ENCODE data around the gene NR2E1.
A peak's percentile ranks its signal among the peaks of the same experiment; 100 is the strongest.

Gene NR2E1

GRCh38 chr6:108171291-108171917 lies 5.6 kb downstream of the NR2E1 start:
- no peak for DNase-seq

- no peak for DNase-seq
Observed at GRCh38 chr6:108171918-108172516, 6.2 kb downstream of the NR2E1 start.

DNA sequence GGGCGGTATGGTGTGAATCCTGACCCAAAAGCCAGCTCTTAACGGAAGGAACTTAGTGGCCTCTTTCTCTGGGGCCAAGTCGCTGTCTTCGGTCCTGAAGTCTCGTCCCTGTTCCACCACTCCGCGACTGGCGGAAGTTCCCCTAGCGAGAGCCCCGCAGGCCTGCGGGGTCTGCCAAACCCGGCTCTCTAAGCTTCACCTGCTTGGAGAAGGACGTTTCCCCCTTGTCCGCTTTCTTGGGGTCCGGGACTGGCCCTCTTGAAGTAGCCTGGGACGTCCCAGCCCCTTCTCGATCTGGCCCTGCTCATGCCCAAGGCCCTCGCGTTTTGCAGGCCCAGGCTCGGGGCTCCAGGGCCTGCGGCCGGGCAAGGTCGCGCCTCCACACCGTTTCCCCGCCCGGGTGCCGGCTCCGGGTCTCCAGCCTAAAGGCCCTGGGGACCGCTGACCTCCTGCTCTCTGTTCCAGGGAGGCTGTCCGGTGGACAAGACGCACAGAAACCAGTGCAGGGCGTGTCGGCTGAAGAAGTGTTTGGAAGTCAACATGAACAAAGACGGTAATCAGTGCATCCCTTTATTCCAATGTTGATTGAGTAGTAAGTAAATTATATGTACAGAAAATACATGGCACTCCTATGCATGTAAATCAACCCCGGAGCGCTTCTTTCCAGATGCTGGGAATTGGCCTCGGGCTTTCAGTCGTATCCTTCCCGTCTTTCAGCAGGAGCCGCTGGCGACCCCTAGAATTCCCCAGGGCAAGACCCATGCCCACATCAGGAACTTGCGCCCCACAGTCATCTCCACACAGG lies 8.8 kb downstream of the NR2E1 start:
- no peak for DNase-seq

GRCh38 chr6:108175176-108175591 lies 9.4 kb downstream of the NR2E1 start:
- DNase-seq: no peak

DNA sequence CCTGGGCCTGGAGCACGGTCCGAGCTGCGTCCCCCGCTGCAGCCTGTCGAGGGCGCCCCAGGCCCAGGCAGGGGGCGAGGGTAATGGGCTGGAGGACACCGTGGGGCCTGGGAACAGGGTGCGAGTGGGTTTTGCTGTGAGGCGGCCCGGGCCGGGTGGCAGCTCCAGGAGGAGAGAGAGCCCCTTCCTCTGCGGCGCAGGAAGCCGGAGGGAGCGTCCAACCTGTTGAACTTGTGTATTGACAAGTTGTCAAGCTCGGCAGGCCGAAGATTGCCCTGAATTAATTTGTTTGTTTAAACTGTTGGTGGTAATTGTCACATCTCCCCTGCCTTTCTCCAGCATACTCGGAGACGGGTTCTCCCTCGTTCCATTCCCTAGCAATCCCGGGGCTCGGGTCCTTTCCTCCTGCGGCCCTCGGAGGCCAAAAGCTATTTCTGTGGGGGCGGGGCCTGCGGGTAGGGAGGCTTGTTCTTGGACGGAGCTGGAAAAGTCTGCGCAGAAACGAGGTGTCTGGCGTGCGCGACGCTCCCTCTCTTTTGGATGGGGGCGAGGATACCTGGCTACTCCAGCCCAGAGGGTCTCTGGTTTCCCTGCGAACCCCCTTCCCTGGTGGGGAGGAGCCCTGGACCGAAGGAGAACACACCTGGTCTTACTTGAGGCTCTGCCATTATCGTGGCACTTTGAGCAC lies 9.9 kb downstream of the NR2E1 start:
- no peak for DNase-seq

GRCh38 chr6:108176281-108177089 lies 10.7 kb downstream of the NR2E1 start:
- DNase-seq: no peak

DNA sequence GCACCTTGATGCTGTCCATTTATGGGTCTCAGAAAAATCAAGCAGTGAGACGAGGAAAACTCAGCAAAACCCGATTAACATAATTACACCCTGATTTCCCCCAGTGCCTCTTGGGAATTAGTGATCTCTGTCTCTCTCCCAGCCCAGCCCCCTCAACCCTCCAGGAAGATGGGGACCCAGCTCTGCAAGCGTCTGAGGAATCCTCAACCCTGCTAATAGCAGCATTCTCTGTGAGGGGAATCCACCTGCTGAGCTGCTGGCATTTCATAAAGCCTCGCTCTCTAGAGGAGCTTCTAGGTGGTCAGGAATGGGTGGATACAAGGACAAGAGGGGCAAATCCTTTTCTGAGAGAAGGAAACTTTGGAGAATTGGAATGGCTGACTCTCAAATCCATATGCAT lies 13.9 kb downstream of the NR2E1 start:
- DNase-seq: no peak

DNA sequence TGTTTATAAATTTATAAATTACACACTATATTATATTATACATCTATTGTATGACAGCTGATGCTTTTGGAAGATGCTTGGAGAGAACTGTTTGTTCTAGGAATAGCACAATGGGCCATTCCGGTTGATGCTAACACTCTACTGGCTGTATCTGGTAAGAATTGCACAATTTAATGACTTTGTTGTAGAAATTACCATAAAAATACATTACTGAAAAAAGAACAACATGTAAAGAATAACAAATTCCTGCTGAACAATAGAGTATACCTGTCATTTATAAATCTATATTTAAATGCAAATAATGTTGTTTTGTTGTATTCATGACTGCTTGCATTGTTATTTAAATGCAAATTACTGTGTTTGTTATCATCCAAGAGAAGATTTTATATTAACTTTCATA lies 14.4 kb downstream of the NR2E1 start:
- no peak for DNase-seq

DNA sequence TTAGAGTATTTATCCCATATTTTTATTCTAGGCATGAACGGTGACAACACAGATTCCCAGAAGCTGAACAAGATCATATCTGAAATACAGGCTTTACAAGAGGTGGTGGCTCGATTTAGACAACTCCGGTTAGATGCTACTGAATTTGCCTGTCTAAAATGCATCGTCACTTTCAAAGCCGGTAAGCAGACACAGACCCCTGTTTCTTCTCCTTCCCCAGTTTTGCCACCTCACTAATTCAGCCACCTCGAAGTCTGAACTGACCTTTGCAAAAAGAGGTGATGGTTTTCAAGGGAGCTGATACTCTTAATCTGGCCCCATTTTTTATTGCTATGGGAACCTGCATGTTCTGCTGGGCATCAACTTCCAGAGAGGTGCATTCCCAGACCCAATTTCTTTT lies 15.0 kb downstream of the NR2E1 start:
- no peak for DNase-seq

- no peak for DNase-seq
Observed at GRCh38 chr6:108186226-108186625, 20.4 kb downstream of the NR2E1 start.

DNA sequence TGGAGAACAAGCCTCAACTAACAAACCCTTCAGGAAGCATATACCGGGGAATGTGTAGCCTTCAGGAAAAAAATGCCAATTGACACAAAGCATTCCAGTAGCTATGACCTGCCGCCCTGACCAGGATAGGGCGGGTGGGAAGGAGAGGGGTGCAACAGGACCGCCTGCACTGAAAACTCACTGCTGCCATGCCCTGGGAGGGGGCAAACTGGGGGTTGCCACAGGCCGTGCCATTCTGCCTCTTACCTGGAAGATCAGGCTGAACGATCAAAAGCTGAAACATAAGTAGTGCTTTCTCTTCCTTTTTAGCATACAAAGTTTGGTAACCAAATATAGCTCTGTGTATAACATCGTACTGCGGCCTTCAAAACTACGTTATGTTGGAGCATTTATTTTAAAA lies 21.7 kb downstream of the NR2E1 start:
- DNase-seq: no peak

DNA sequence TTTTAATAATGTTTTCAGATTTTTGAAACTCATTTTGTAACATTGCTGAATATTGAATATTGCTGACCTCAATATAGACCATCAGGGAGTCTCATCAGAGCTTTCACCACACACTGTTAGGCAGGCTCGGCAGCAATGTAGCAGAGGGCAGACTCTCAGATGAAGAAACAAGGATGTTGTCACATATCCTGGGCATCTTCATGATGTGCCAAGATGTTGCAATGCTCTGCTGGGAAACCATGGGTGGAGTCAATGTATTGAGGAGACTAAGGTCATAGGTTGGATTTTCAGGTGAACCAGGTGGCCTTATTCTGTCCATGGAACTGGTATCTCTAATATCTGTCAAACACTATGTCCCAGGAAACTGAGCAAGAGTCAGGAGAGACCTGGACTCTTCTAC lies 27.3 kb downstream of the NR2E1 start:
- no peak for DNase-seq

GRCh38 chr6:108193835-108194234 lies 28.0 kb downstream of the NR2E1 start:
- no peak for DNase-seq

- no peak for DNase-seq
Observed at GRCh38 chr6:108194503-108194902, 28.7 kb downstream of the NR2E1 start.

DNA sequence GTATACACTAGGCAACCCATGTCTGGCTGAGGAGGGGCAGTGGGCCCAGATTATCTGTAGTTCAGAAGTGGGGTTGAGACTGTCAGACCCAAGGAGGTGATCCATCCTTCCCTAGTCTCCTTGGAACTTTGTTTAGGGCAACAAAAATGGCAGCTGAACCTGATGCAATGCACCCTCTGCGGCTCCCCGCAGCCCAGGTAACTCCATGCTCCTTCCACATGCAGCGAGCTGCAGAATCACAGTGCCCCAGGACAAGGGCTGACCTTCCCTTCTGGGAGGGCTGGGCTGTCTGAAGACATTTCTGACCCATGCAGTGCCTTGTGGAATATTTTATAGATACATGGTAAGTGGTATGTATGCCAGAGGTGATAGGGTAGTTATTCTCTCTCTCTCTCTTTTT lies 29.4 kb downstream of the NR2E1 start:
- DNase-seq: no peak

DNA sequence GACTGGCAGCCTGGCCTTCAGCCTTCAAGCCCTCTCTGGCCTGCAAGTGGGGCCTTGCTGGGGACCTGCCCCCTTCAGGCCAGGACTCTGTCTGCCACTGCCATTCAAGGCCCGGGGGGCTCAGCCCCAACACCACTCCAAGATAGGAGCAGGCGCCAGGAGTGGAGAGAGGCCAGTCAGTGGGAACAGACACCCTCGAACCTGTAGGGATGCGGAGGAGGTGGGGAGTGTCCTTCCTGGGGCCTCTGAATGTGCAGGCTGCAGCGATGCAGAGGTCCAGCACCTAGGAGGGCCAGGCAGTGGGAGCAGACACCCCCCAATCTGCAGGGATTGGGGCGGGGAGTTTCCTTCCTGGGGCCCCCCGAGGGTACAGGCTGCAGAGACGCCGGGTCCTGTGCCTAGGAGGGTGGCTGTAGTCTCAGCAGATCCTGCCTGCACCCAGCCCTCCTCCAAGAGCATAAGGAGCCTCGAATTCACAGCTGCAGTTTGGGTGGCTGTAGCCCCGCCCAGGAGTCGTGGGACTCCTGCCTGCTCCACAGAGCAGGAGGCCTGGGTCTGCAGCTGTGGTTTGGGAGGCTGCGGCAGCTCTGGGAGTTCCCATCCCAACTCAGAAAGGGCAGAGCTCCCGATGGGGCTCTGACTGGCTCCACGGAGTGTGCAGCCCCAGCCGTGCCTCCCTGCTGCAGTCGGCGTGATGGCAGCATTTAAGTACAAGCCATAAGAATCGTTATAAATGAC lies 33.1 kb downstream of the NR2E1 start:
- no peak for DNase-seq

DNA sequence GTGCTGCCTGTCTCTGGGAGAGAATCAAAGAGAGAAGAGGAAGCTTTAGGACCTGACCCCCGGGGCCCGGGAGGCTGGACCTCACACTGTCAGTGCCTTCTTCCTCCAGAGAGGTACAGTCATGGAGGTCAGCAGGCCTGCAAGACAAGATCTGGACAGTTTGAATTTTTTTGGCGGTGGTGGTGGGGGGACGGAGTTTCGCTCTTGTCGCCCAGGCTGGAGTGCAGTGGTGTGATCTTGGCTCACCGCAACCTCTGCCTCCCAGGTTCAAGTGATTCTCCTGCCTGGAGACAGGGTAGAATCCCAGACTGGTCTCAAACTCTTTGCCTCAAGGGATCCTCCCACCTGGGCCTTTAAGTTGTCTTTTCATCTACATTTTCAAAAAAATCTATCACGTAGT lies 34.4 kb downstream of the NR2E1 start:
- no peak for DNase-seq

DNA sequence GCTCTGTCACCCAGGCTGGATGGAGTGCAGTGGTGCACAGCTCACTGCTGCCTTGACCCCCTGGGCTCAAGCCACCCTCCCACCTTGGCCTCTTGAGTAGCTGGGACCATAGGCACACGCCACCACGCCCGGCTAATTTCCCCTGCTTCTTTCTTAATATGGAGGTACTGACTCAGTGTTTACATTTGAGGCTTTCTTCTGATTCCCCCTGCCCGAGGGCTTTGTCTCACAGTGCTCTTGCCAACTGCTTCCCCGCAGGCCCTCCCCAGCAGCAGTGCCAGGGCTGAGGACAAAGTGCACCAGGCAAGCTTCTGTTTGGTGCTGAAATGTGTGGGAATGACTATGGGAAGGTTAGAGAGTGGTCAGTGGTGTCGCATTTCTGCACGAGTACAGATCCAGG lies 34.8 kb downstream of the NR2E1 start:
- DNase-seq: no peak

GRCh38 chr6:108203189-108204112 lies 37.6 kb downstream of the NR2E1 start:
- DNase-seq: peak in 5 of 58 donors; percentile 2 to 9 (median 5)
